Uterus (tissue), 4 donors: ENCODE results near the gene ACOT9. TPM values are rescaled to one million over a fixed set of nuclear protein-coding genes. Genes with fewer than 3 reads are reported as not detected.
A peak's percentile ranks its signal among the peaks of the same experiment; 100 is the strongest.

Experiments used
- DNase-seq, 2 donors: peaks; one replicate each; pipeline ENCODE4 v3.0.0-alpha.2; 2019 to 2020
- H3K27ac ChIP-seq, 2 donors: fragments of 200-600 bp; sonication (generic); 1 replicate in 1 of 2; 2 replicates in 1 of 2; pipeline ENCODE4 v1.5.1; 2016 to 2018
- H3K27me3 ChIP-seq, 2 donors: fragments of 200-600 bp; sonication (generic); one replicate each; pipeline ENCODE4 v1.5.1; 2018 to 2019; ENCODE audit warnings: control low read depth in 1 of 2
- H3K36me3 ChIP-seq, 2 donors: fragments of 200-600 bp; sonication (generic); one replicate each; pipeline ENCODE4 v1.5.1; 2019; ENCODE audit warnings: control low read depth in 1 of 2
- H3K4me1 ChIP-seq, 2 donors: fragments of 200-600 bp; sonication (generic); one replicate each; pipeline ENCODE4 v1.5.1; 2018 to 2019; ENCODE audit warnings: control low read depth in 1 of 2
- H3K4me3 ChIP-seq, 2 donors: fragments of 200-600 bp; sonication (generic); 1 replicate in 1 of 2; 2 replicates in 1 of 2; pipeline ENCODE4 v1.5.1; 2018 to 2019; ENCODE audit warnings: mild to moderate bottlenecking in 1 of 2
- H3K9me3 ChIP-seq, 2 donors: fragments of 200-600 bp; sonication (generic); one replicate each; pipeline ENCODE4 v1.5.1; 2019; ENCODE audit warnings: control low read depth in 1 of 2
- CTCF ChIP-seq, 4 experiments: fragments of 200-600 bp in 2 of 4; fragments of 450-650 bp in 2 of 4; sonication (generic) in 2 of 4; IDR thresholded peaks; one replicate each; pipeline ENCODE4 v1.5.1; 2016 to 2019; ENCODE audit warnings: antibody characterized with exemption in 4 of 4, mild to moderate bottlenecking in 2 of 4, moderate library complexity in 1 of 4
- POLR2A ChIP-seq, 2 donors: fragments of 450-650 bp; IDR thresholded peaks; one replicate each; pipeline ENCODE4 v1.6.1; 2016; ENCODE audit warnings: antibody characterized with exemption in 2 of 2, mild to moderate bottlenecking in 1 of 2, moderate library complexity in 1 of 2
- intact Hi-C: fragments of 100-400 bp; cut with DNase I; formaldehyde crosslinking; loops from one replicate; pipeline ENCODE4 v1.15.1; 2023; ENCODE audit warnings: low total_unique reads
- total RNA-seq, 4 donors: library from RNA; depleted of rRNA in 3 of 4; stranded (reverse); fragments of >200 nt in 3 of 4; gene quantifications; one replicate each; pipeline versions ENCODE4 v1.1.0 to v1.2.4, GENCODE V29; 2014 to 2023
- donor health status: DM: yes; HTN: yes; CAD: no.

The ACOT9 gene
- total RNA-seq, 4 donors from 2014 or later: 21.2 to 54.1 (median 44.4) TPM

DNA sequence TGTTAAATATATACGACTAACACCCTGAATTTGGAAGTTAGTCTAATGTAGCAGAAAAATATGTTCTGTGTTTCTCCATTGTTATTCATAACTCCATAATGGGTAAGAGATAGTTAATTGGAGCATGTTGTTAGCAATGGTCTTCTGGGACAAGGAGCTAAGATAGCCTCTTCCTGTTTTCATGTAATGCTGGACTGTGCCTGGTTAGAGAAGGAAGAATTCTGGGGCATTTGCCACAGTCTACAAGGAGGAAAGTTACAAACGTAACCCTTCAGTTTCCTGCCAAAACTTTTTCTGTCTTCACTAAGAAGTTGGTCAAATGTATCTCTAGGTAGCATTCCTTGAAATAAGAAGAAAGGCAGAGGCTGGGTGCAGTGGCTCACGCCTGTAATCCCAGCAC, 70.0 kb downstream of the ACOT9 start:
- H3K27me3 ChIP-seq: no peaks in the 10 kb centered on the region
- intact Hi-C loops: no loop called here
- no peak for DNase-seq
- no peaks in the 10 kb centered on the region for H3K4me1 ChIP-seq
- H3K9me3 ChIP-seq: no peaks in the 10 kb centered on the region
- no peak for TF ChIP-seq CTCF (IDR thresholded peaks at IDR 0.05)
- no peak for TF ChIP-seq POLR2A (IDR thresholded peaks at IDR 0.05)
- H3K27ac ChIP-seq: no peak overlapping the region
- H3K4me3 ChIP-seq: no peak overlapping the region
- no peaks in the 10 kb centered on the region for H3K36me3 ChIP-seq

DNA sequence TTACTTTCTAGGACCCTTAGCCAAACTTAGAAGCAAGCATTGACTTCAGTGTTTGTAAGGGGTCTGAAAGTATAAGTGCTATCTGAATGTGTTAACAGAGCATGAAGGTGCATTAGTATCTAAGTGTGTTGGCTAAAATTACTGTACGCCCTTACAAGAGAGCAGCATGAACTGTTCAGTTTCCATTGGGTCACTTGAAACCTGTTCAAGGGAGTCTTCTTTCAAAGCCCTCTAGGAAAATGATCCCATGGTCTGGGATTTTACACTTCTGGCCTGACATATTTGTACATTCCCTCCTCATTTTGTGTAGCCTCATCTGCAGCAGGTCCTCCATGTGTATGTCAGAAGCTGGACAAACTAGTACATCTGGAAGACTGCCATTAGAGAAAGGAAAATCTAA, 72.5 kb downstream of the ACOT9 start:
- Histone ChIP-seq H3K4me1 (no peaks in the 10 kb centered on the region), H3K4me3 (no peak overlapping the region), H3K9me3 (no peaks in the 10 kb centered on the region), H3K27ac (no peak overlapping the region), H3K27me3 (no peaks in the 10 kb centered on the region), H3K36me3 (no peaks in the 10 kb centered on the region)
- intact Hi-C loops: no loop called here
- TF ChIP-seq CTCF (IDR thresholded peaks at IDR 0.05): no peak
- no peak for TF ChIP-seq POLR2A (IDR thresholded peaks at IDR 0.05)
- DNase-seq: no peak

DNA sequence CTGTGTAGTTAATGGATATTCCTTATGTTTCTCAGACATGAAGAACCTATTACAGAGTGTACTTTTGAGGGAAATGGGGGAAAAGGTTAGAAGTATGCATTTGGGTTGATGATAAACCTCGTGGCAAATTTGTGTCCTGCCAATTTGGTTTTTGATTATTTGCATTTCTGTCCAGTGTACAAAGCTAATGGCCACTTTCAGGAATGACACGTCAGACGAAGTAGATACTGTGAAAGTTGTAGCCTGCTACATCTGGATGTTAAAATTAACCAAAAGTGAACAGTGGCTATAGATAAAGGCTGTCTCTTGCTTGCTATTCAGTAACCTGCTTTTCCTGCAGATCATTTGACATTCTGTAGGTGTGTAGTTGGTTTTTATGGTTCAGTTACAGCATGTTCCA, 74.7 kb downstream of the ACOT9 start:
- Histone ChIP-seq H3K9me3 (no peaks in the 10 kb centered on the region), H3K27me3 (no peaks in the 10 kb centered on the region), H3K4me3 (peak overlapping the region in 1 of 2 donors; percentile 45), H3K36me3 (no peaks in the 10 kb centered on the region), H3K27ac (peak overlapping the region in 1 of 2 donors; percentile 77), H3K4me1 (no peaks in the 10 kb centered on the region)
- DNase-seq: no peak
- intact Hi-C loops: no loop called here
- no peak for TF ChIP-seq POLR2A (IDR thresholded peaks at IDR 0.05)
- no peak for TF ChIP-seq CTCF (IDR thresholded peaks at IDR 0.05)

DNA sequence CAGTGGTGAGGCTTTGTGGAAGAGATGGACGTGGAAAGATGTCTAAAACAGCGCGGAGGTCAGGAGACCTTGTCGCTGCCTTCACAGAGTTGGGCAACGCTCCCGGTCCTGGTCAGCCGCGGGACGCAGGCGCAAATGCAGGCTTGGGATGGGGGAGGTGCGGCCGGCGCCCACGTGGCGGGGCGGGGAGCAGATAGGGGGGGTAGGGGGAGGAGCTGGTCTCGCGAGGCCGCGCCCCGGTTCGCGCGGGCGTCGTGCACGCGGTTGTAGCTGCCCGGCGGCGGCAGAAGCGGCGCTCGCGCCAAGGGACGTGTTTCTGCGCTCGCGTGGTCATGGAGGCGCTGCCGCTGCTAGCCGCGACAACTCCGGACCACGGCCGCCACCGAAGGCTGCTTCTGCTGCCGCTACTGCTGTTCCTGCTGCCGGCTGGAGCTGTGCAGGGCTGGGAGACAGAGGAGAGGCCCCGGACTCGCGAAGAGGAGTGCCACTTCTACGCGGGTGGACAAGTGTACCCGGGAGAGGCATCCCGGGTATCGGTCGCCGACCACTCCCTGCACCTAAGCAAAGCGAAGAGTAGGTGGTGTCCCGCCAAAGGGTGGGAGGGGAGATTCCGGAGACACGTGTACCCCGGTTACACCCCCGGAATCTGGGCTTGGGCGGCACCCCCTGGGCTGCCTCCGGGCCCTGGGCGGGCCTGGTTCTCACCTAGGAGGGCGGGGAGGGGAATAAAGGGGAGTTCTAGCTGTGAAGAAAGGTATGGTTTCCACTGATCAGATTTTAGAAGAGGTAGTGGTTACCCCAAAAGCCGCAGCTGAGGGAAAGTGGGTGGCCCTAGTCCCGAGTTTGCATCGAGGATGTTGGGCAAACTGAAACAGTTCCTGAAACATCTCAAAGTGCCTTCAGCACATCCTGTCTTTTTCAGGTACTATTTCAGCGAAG, 75.6 kb downstream of the ACOT9 start, which contains the start of gene PRDX4:
Gene PRDX4 (plus strand): TSS at position 255 of the 939 bp plus-strand sequence. CDS start 78 bp downstream, at position 333.
- Histone ChIP-seq H3K4me1 (no peaks in the 10 kb centered on the region), H3K27ac (peak within 1 kb of the TSS; percentile 71 to 77), H3K27me3 (no peaks in the 10 kb centered on the region), H3K4me3 (peak within 1 kb of the TSS; percentile 40 to 45), H3K36me3 (no peaks in the 10 kb centered on the region), H3K9me3 (no peaks in the 10 kb centered on the region)
- TF ChIP-seq CTCF (IDR thresholded peaks at IDR 0.05) (peak in 1 of 4 experiments; percentile 2), POLR2A (IDR thresholded peaks at IDR 0.05) (peak; percentile 30 to 70)
- peak; percentile 86 to 88 for DNase-seq
- intact Hi-C loops: no loop called here

DNA sequence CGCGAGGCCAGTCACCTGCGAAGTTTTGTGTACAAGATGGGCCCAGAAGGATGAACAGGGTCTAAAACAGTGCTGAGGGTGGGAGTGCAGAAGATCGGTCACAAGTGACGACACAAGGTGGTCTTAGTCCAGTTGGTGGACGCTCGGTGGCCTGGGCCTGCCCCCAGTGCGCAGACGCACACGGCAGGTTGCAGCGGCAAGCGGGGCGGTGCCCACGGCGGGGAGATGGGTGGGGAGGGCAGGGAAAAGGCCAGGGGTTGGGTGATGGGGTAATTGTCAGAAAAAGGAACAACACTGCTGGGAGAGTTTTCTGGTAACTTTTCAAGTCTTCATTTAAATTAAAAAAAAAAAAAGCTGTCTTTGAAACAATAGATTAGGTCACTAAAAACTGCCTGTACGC, 76.8 kb downstream of the ACOT9 start:
- Histone ChIP-seq H3K4me1 (no peaks in the 10 kb centered on the region), H3K4me3 (no peak overlapping the region), H3K27ac (peak overlapping the region in 1 of 2 donors; percentile 60), H3K27me3 (no peaks in the 10 kb centered on the region), H3K9me3 (no peaks in the 10 kb centered on the region), H3K36me3 (no peaks in the 10 kb centered on the region)
- TF ChIP-seq CTCF (IDR thresholded peaks at IDR 0.05): no peak
- TF ChIP-seq POLR2A (IDR thresholded peaks at IDR 0.05): no peak
- intact Hi-C loops: no loop called here
- no peak for DNase-seq
